NCI-H1694 (cell line): ENCODE results near the gene RTP5.

Experiments
- DNase-seq: peaks from one replicate; lab custom pipeline; 2025; lab: John Stamatoyannopoulos, UW

Gene RTP5

GRCh38 chr2:241843321-241844065 is 26.0 kb upstream of the RTP5 start:
- no peak for DNase-seq

DNA sequence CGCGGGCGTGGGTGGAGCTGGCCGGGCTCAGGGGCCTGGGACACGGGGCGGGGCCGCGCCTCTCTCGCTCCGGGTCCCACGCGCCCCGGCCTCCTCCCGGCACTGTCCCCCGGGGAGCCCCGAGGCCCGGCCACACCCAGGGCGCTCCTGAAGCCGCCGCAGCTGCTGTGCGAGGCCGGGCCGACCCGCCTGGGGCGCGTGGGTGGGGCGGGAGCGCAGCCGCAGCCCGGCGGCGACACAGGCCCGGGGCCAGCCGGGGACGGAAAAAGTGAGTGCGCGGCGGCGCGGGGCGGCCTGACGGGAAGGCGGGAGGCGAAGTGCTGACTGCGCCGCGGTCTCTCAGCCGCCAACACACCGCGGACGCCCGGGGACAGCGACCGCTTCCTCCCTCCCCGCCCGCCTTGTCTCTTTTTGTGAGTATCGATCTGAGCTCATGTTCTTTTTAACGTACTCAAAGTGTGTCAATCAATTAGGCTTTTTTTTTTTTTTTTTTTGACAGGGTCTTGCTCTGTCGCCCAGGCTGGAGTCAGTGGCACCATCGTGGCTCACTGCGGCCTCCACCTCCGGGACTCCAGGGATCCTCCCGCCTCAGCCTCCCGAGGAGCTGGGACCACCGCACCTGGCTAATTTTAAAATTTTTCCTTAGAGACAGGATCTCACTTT is 25.3 kb upstream of the RTP5 start:
- DNase-seq = no peak

- no peak for DNase-seq
Measured at GRCh38 chr2:241844831-241845578, 24.5 kb upstream of the RTP5 start.

- no peak for DNase-seq
Measured at GRCh38 chr2:241846406-241846805, 23.1 kb upstream of the RTP5 start.

- DNase-seq = no peak
Measured at GRCh38 chr2:241848761-241849615, 20.5 kb upstream of the RTP5 start.

GRCh38 chr2:241849616-241850543 is 19.6 kb upstream of the RTP5 start:
- DNase-seq = no peak

DNA sequence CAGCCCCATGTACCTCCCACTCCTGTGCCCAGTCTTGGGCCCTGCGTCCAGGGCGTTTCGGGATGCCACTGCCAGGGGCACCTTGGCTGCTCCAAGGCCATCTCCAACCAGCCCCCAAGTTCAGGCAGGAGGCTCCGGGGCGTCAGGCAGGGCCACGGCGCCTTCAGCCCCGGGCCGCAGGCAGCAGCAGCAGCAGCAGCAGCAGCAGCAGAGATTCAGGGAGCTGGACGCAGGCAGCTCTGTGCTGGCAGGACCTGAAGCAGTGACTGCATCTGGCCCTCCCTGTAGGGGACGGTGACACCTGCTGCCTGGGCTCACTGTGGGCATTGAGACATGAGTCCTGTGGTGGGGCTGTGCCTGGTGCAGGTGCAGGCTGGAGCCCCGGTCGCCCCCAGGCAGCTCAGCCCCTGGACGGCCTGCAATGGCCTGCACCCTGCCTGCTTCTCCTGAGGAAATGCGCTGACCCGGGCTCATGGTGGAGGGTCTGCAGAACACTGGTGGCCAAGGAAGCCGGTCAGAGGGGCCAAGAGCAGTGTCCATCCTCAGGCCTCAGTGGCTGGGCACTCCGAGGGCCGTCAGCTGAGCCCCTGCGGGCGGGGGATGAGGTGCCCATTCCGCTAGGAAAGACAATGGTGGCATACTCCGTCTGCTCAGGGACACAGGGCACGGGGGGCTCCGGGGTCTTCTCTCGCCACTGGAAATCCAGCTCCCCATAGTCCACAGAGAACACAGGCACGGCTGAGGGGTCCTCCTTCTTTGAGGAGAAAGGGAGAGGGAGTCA is 18.8 kb upstream of the RTP5 start:
- DNase-seq = no peak

GRCh38 chr2:241851325-241852115 is 18.0 kb upstream of the RTP5 start:
- no peak for DNase-seq

- DNase-seq = no peak
Measured at GRCh38 chr2:241852116-241852980, 17.2 kb upstream of the RTP5 start.

- DNase-seq = no peak
Measured at GRCh38 chr2:241852981-241853631, 16.4 kb upstream of the RTP5 start.

- DNase-seq = no peak
Measured at GRCh38 chr2:241853651-241854341, 15.7 kb upstream of the RTP5 start.

- no peak for DNase-seq
Measured at GRCh38 chr2:241854342-241855244, 14.9 kb upstream of the RTP5 start.

GRCh38 chr2:241855245-241855887 is 14.2 kb upstream of the RTP5 start:
- no peak for DNase-seq

DNA sequence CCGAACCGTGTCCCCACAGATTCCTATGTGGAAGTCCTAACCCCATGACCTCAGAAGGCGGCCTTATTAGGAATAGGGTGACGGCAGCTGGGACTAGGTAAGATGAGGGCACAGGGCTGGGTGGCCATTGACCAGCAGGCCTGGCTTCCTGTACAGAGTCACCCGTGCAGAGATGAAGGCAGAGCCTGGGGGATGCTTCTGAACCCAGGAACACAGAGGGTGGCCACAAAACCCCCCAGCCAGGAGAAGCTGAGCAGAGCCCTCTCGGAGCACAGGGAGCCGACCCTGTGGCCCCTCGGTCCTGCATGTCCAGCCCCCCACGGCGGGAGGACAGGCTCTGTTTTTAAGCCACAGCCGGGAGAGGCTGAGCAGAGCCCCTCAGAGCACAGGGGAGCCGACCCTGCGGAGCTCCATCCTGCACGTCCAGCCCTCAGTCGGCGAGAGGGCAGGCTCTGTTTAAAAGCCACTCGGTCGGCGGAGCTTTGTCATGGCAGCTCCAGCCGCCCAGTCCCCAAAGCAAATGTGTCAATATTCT is 13.6 kb upstream of the RTP5 start:
- DNase-seq = no peak

GRCh38 chr2:241857041-241857541 is 12.4 kb upstream of the RTP5 start:
- no peak for DNase-seq
